Keratinocyte (primary cell): ENCODE measurements around the gene TACR3. TPM values are rescaled to one million over a fixed set of nuclear protein-coding genes. Genes with fewer than 3 reads are reported as not detected.

ENCODE experiments used
- DNase-seq: peaks from one replicate; pipeline ENCODE4 v3.0.0-alpha.2; 2011; ENCODE audit warnings: low read depth, missing footprints, low spot score
- FAIRE-seq: peaks from 2 replicates; lab custom pipeline; 2011; peaks lifted over from hg19 to GRCh38; lab: Jason Lieb, UNC
- H2AFZ ChIP-seq: 2 replicates; pipeline ENCODE4 v1.6.0; 2012; ENCODE audit warnings: low read length, control low read depth, inconsistent platforms; ENCODE audit not compliant: control insufficient read depth
- H3K27ac ChIP-seq: 2 replicates; pipeline ENCODE4 v1.5.1; 2011; ENCODE audit warnings: low read length; ENCODE audit not compliant: control insufficient read depth, insufficient read depth
- H3K27me3 ChIP-seq: 3 replicates; pipeline ENCODE4 v1.6.0; 2011; ENCODE audit warnings: low read length; ENCODE audit not compliant: control insufficient read depth, insufficient read depth; ENCODE audit errors: extremely low read depth
- H3K36me3 ChIP-seq, 2 experiments: 2 replicates in 1 of 2; 3 replicates in 1 of 2; pipeline ENCODE4 v1.5.1; 2011; ENCODE audit warnings: low read length in 2 of 2, mild to moderate bottlenecking in 1 of 2; ENCODE audit not compliant: control insufficient read depth in 2 of 2, insufficient read depth in 2 of 2; ENCODE audit errors: extremely low read depth in 1 of 2
- H3K4me1 ChIP-seq: 3 replicates; pipeline ENCODE4 v1.5.1; 2011; ENCODE audit warnings: low read length; ENCODE audit not compliant: control insufficient read depth, insufficient read depth; ENCODE audit errors: extremely low read depth
- H3K4me2 ChIP-seq: 3 replicates; pipeline ENCODE4 v1.6.0; 2011; ENCODE audit warnings: low read depth, low read length; ENCODE audit not compliant: control insufficient read depth, insufficient read depth; ENCODE audit errors: extremely low read depth
- H3K4me3 ChIP-seq, 3 experiments: fragments of 200-600 bp in 1 of 3; sonication (generic) in 1 of 3; 2 replicates in 2 of 3; 3 replicates in 1 of 3; pipeline ENCODE4 v1.5.1; 2011 to 2016; ENCODE audit warnings: low read length in 3 of 3, mild to moderate bottlenecking in 3 of 3, control low read depth in 2 of 3, inconsistent platforms in 1 of 3, low read depth in 1 of 3, mixed read lengths in 1 of 3, mixed run types in 1 of 3, moderate library complexity in 1 of 3; ENCODE audit not compliant: control insufficient read depth in 2 of 3, insufficient read depth in 2 of 3; ENCODE audit errors: extremely low read depth in 1 of 3
- H3K79me2 ChIP-seq: 2 replicates; pipeline ENCODE4 v1.6.0; 2012; ENCODE audit warnings: low read length; ENCODE audit not compliant: control insufficient read depth, insufficient read depth
- H3K9ac ChIP-seq: 3 replicates; pipeline ENCODE4 v1.6.0; 2011; ENCODE audit warnings: low read length; ENCODE audit not compliant: control insufficient read depth, insufficient read depth; ENCODE audit errors: extremely low read depth
- H3K9me1 ChIP-seq: 3 replicates; pipeline ENCODE4 v1.6.0; 2011; ENCODE audit warnings: low read length; ENCODE audit not compliant: control insufficient read depth, insufficient read depth; ENCODE audit errors: extremely low read depth
- H3K9me3 ChIP-seq: 2 replicates; pipeline ENCODE4 v1.5.1; 2012; ENCODE audit warnings: low read depth, low read length; ENCODE audit not compliant: control insufficient read depth
- H4K20me1 ChIP-seq: 3 replicates; pipeline ENCODE4 v1.6.0; 2011; ENCODE audit warnings: low read length; ENCODE audit not compliant: control insufficient read depth, insufficient read depth; ENCODE audit errors: extremely low read depth
- CTCF ChIP-seq, 3 experiments: IDR thresholded peaks in 1 of 3; conservative IDR thresholded peaks in 1 of 3; optimal IDR thresholded peaks in 1 of 3; 2 replicates in 2 of 3; 3 replicates in 1 of 3; pipeline versions ENCODE3 to v1.5.1; 2011; ENCODE audit warnings: low read length in 3 of 3, mild to moderate bottlenecking in 3 of 3, moderate library complexity in 2 of 3, control low read depth in 1 of 3, inconsistent platforms in 1 of 3; ENCODE audit not compliant: insufficient read depth in 2 of 3; ENCODE audit errors: extremely low read depth in 1 of 3
- EZH2 ChIP-seq: IDR thresholded peaks from one replicate; pipeline ENCODE4 v1.6.1; 2012; ENCODE audit warnings: inconsistent platforms, mild to moderate bottlenecking, low read length, moderate library complexity
- dilution Hi-C: fragments of 300-500 bp; cut with MboI; formaldehyde crosslinking; loops from one replicate; pipeline ENCODE4 v1.7.0; 2020; ENCODE audit warnings: low sequenced_read_pairs; ENCODE audit not compliant: extremely low pct_ligation_motif_present
- polyA plus RNA-seq, 5 experiments: library from polyadenylated mRNA; depleted of rRNA in 3 of 5; stranded (reverse) in 3 of 5; stranded (forward) in 1 of 5; unstranded in 1 of 5; fragments of >200 nt; gene quantifications; 1 replicate in 1 of 5; 2 replicates in 3 of 5; 3 replicates in 1 of 5; pipeline versions ENCODE4 v1.2.1 to v1.2.3, GENCODE V29; 2011 to 2012; ENCODE audit warnings: missing spikeins in 2 of 5, low read depth in 1 of 5, low replicate concordance in 1 of 5

Gene TACR3
- polyA plus RNA-seq, 1 donor (not counting 4 experiments of a cell fraction or from before 2014, with no cell fraction given), result not detected

- no peaks in the 10 kb centered on the region for H4K20me1 ChIP-seq
- no peak overlapping the region for H3K9ac ChIP-seq
- H2AFZ ChIP-seq, result no peak overlapping the region
- DNase-seq (no peak), FAIRE-seq (no peak)
- dilution Hi-C loops, result no loop called here
- no peak overlapping the region for H3K27ac ChIP-seq
- H3K9me1 ChIP-seq, result no peaks in the 10 kb centered on the region
- no peak overlapping the region for H3K4me3 ChIP-seq
- H3K27me3 ChIP-seq, result no peaks in the 10 kb centered on the region
- H3K4me1 ChIP-seq, result no peaks in the 10 kb centered on the region
- H3K9me3 ChIP-seq, result no peaks in the 10 kb centered on the region
- TF ChIP-seq CTCF (optimal IDR thresholded peaks at IDR 0.05 in 1 of 3, IDR thresholded peaks at IDR 0.05 in 1 of 3, conservative IDR thresholded peaks at IDR 0.05 in 1 of 3; ENCODE audit: extremely low read depth in 1 of 3, insufficient read depth in 2 of 3, low read length in 3 of 3), result no peak
- TF ChIP-seq EZH2, result no peak
- H3K79me2 ChIP-seq, result no peaks in the 10 kb centered on the region
- H3K4me2 ChIP-seq, result no peak overlapping the region
- H3K36me3 ChIP-seq, result no peaks in the 10 kb centered on the region
Observed at GRCh38 chr4:103648541-103648940, 71.2 kb downstream of the TACR3 start.

DNA sequence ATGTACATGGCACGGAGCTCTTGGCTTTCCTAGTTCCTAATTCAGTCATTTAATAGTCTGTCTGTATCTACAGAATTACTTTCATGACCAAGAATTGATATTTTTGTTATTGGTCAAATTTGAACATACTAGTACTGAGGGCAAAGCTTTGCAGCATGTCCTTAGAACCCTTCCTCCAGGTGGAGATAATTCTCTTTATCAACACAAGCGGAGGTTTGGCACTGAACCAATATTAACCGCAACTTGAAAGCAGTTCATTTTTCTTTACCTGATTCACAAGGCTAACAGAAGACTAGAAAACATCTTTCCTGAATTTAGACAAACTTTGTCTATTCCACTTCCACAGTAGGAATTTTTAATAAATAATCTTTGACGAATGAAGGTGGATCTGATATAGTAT is 73.8 kb downstream of the TACR3 start:
- Histone ChIP-seq H3K79me2 (no peaks in the 10 kb centered on the region), H3K4me1 (no peaks in the 10 kb centered on the region), H3K27me3 (no peaks in the 10 kb centered on the region), H3K9ac (no peak overlapping the region), H3K4me3 (no peak overlapping the region), H3K27ac (no peak overlapping the region), H3K9me3 (no peaks in the 10 kb centered on the region), H3K9me1 (no peaks in the 10 kb centered on the region), H3K36me3 (no peaks in the 10 kb centered on the region), H3K4me2 (no peak overlapping the region), H4K20me1 (no peaks in the 10 kb centered on the region), H2AFZ (no peak overlapping the region)
- TF ChIP-seq CTCF (optimal IDR thresholded peaks at IDR 0.05 in 1 of 3, IDR thresholded peaks at IDR 0.05 in 1 of 3, conservative IDR thresholded peaks at IDR 0.05 in 1 of 3; ENCODE audit: extremely low read depth in 1 of 3, insufficient read depth in 2 of 3, low read length in 3 of 3), result no peak
- no peak for TF ChIP-seq EZH2
- DNase-seq (no peak), FAIRE-seq (no peak)
- dilution Hi-C loops, result no loop called here
